Astrocyte (in vitro differentiated cells and primary cell): ENCODE measurements around the gene FST.

Experiments
- EZH2 ChIP-seq: IDR thresholded peaks from 2 replicates; pipeline ENCODE4 v1.6.1; 2012; ENCODE audit warnings: mild to moderate bottlenecking, low read length, inconsistent platforms; ENCODE audit not compliant: insufficient read depth
- TF ChIP-seq, protein P1 (sequence below): IDR thresholded peaks from 2 replicates; pipeline ENCODE4 v1.5.1; 2011; ENCODE audit warnings: low read depth, mild to moderate bottlenecking, inconsistent platforms, low read length, moderate library complexity; ENCODE audit not compliant: insufficient read depth

DNA sequence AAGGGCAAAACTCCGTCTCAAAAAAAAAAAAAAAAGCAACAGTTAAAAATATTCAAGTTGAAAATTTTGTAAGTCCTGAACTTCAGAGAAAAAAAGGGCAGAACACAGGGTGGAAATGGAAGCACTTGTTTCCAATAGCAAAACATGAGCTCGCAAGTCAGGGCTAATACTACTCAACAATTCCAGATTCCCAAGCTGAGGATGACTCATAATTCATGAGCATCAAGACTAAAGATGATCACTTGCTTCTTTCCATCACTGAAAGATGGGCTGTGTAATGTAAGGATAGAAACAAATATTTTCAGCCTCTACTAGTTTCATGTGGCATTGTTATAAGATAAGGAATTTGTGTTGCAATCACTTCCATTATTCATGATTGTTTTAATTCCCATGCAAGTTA, 33.5 kb upstream of the FST start:
- TF ChIP-seq, protein P1, sequence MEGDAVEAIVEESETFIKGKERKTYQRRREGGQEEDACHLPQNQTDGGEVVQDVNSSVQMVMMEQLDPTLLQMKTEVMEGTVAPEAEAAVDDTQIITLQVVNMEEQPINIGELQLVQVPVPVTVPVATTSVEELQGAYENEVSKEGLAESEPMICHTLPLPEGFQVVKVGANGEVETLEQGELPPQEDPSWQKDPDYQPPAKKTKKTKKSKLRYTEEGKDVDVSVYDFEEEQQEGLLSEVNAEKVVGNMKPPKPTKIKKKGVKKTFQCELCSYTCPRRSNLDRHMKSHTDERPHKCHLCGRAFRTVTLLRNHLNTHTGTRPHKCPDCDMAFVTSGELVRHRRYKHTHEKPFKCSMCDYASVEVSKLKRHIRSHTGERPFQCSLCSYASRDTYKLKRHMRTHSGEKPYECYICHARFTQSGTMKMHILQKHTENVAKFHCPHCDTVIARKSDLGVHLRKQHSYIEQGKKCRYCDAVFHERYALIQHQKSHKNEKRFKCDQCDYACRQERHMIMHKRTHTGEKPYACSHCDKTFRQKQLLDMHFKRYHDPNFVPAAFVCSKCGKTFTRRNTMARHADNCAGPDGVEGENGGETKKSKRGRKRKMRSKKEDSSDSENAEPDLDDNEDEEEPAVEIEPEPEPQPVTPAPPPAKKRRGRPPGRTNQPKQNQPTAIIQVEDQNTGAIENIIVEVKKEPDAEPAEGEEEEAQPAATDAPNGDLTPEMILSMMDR = no peak
- TF ChIP-seq EZH2 = no peak
